HPDE6-E6E7 (cell line): ENCODE results near the gene OBSCN.

Experiments
- DNase-seq: peaks from one replicate; pipeline ENCODE4 v3.0.0; 2011; ENCODE audit warnings: missing footprints; ENCODE audit errors: extremely low spot score

Gene OBSCN

GRCh38 chr1:228415221-228415620, 207.4 kb downstream of the OBSCN start:
- no peak for DNase-seq

GRCh38 chr1:228415853-228416216, 208.0 kb downstream of the OBSCN start:
- no peak for DNase-seq

- no peak for DNase-seq
These were observed 208.5 kb downstream of the OBSCN start, which contains the start of gene TRIM17 for GRCh38 chr1:228416217-228416933. TSS of gene TRIM17 (minus strand) at chr1:228416861. CDS start at chr1:228415072, 1,789 bp downstream.

- DNase-seq: no peak
These were observed 209.2 kb downstream of the OBSCN start for GRCh38 chr1:228417061-228417460.

GRCh38 chr1:228417483-228418203, 209.8 kb downstream of the OBSCN start:
- DNase-seq: no peak

- DNase-seq: no peak
These were observed 213.4 kb downstream of the OBSCN start for GRCh38 chr1:228420968-228421826.

GRCh38 chr1:228423404-228424053, 215.7 kb downstream of the OBSCN start:
- DNase-seq: no peak

- no peak for DNase-seq
These were observed 217.1 kb downstream of the OBSCN start for GRCh38 chr1:228424685-228425660.

- DNase-seq: no peak
These were observed 218.8 kb downstream of the OBSCN start for GRCh38 chr1:228426518-228427175.

GRCh38 chr1:228428412-228428811, 220.6 kb downstream of the OBSCN start:
- no peak for DNase-seq
